Hepatocyte (in vitro differentiated cells): ENCODE measurements around the gene TENT5A.

Source experiments
- EZH2 ChIP-seq: fragments of 200-600 bp; sonication (generic); IDR thresholded peaks from 2 replicates; pipeline ENCODE4 v1.6.1; 2016; ENCODE audit warnings: antibody characterized with exemption, mild to moderate bottlenecking, borderline replicate concordance
- EZH2phosphoT487 ChIP-seq: fragments of 200-600 bp; sonication (generic); IDR thresholded peaks from one replicate; pipeline ENCODE4 v1.6.1; 2018; ENCODE audit warnings: antibody characterized with exemption, mild to moderate bottlenecking, low read depth, moderate library complexity; ENCODE audit not compliant: unreplicated experiment, severe bottlenecking
- TF ChIP-seq, protein P1 (sequence below): fragments of 200-600 bp; sonication (generic); IDR thresholded peaks from 2 replicates; pipeline ENCODE4 v1.5.1; 2016; ENCODE audit warnings: antibody characterized with exemption, mild to moderate bottlenecking; ENCODE audit not compliant: poor library complexity

DNA sequence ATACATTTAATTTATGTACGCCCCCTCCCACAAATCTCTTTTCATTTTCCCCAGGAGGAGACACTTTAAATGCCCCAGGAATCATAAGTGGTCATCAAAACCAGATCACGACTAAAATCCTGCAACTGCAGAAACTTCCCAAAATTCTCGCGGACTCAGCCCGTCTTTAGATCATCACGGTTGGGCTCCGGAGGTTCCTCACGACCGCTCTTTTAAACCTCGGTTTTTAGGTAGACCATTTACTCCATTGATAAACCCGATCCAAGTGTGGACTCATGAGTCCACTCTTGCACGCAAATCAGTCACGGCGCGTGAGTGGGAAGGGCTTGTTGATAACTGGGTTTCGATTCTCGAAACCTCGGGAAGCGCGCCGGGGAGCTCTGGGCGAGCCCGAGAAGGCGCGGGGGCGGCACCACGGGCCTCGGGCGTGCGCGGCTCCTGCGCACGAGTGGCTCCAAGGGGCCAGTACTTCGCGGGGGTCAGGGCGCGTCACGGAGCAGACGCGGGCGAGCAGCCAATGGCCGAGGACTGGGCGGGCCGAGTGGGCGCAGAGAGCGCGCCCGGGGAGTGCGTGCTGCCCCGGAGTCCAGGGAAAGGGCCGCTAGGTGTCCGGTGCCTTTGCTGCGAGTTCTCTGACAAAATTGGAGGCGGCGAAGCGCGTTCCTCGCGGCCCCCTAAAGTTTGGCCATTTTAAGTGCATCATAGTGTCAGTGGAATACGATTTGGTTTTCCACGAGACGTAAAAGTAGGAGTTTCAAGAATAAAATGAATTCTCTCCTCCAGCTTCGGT, 635 bp upstream of the TENT5A start:
- TF ChIP-seq, protein P1, sequence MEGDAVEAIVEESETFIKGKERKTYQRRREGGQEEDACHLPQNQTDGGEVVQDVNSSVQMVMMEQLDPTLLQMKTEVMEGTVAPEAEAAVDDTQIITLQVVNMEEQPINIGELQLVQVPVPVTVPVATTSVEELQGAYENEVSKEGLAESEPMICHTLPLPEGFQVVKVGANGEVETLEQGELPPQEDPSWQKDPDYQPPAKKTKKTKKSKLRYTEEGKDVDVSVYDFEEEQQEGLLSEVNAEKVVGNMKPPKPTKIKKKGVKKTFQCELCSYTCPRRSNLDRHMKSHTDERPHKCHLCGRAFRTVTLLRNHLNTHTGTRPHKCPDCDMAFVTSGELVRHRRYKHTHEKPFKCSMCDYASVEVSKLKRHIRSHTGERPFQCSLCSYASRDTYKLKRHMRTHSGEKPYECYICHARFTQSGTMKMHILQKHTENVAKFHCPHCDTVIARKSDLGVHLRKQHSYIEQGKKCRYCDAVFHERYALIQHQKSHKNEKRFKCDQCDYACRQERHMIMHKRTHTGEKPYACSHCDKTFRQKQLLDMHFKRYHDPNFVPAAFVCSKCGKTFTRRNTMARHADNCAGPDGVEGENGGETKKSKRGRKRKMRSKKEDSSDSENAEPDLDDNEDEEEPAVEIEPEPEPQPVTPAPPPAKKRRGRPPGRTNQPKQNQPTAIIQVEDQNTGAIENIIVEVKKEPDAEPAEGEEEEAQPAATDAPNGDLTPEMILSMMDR = no peak
- TF ChIP-seq EZH2phosphoT487 (no peak), EZH2 (no peak)
